T-helper 17 cell (primary cell): ENCODE measurements around the gene DENND4C. TPM values are rescaled to one million over a fixed set of nuclear protein-coding genes. Genes with fewer than 3 reads are reported as not detected.
A peak's percentile ranks its signal among the peaks of the same experiment; 100 is the strongest.

ENCODE experiments used
- ATAC-seq: fragments of 150-1000 bp; cut with Tn5 transposase; 2 replicates; pipeline ENCODE4 v1.10.0; 2021; ENCODE audit warnings: mild to moderate bottlenecking, moderate library complexity
- DNase-seq, 3 donors: peaks; one replicate each; pipeline versions ENCODE4 v3.0.0 to v3.0.0-alpha.2; 2020 to 2021
- H3K9me3 ChIP-seq: one replicate; pipeline ENCODE4 v1.7.0; 2013; ENCODE audit warnings: low read length, mild to moderate bottlenecking; ENCODE audit not compliant: control insufficient read depth, poor library complexity, severe bottlenecking
- H3K27ac Mint-ChIP-seq: one replicate; pipeline ENCODE4 v1.8.0; 2022; ENCODE audit warnings: mild to moderate bottlenecking, moderate library complexity, mixed read lengths
- H3K27me3 Mint-ChIP-seq: one replicate; pipeline ENCODE4 v1.8.0; 2022; ENCODE audit warnings: mixed read lengths
- H3K36me3 Mint-ChIP-seq: one replicate; pipeline ENCODE4 v1.8.0; 2022; ENCODE audit warnings: low read depth, mixed read lengths
- H3K4me1 Mint-ChIP-seq: one replicate; pipeline ENCODE4 v1.8.0; 2022; ENCODE audit warnings: mild to moderate bottlenecking, mixed read lengths
- H3K4me3 Mint-ChIP-seq: one replicate; pipeline ENCODE4 v1.8.0; 2022; ENCODE audit warnings: mild to moderate bottlenecking, moderate library complexity, mixed read lengths
- total RNA-seq, 4 donors: library from RNA in 2 of 4; stranded (reverse) in 2 of 4; gene quantifications; one replicate each; pipeline ENCODE4 v1.2.3 and lab custom pipeline; 2022 to 2026

Gene DENND4C
- total RNA-seq, 2 donors from 2014 or later: 49.4 to 54.4 TPM

DNA sequence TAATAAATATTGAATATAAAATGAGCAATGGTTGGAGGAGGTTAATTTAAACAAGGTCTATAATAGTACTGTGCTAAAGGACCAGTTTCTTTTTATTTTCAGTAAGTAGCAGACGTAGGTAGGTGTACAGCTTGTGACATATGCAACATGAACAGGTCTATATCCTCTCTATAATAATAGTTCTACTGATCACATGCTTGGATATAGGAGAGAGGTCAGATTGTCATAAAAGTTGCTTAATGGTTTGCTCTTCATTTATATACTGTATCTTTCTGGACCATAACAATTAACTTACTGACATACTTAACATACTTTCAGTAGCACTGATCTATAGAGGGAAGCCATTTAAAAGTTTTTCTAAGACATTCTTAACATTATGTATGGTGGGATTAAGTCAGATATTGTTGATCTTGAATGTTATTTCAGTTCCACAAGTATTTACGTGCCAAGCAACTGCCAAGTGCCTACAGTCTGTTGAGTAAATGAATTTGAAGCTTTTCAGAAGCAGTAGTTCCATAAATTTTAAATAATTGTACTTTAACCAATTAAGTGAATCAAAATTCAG, 68.0 kb downstream of the DENND4C start:
- no peak for ATAC-seq
- no peaks in the 10 kb centered on the region for H3K9me3 ChIP-seq
- DNase-seq: no peak
- H3K27ac Mint-ChIP-seq: no peak overlapping the region
- H3K27me3 Mint-ChIP-seq: no peaks in the 10 kb centered on the region
- peaks cover 10% of the 10 kb centered on the region for H3K36me3 Mint-ChIP-seq
- peaks cover 12% of the 10 kb centered on the region for H3K4me1 Mint-ChIP-seq
- H3K4me3 Mint-ChIP-seq: no peak overlapping the region

GRCh38 chr9:19303216-19303615, 72.7 kb downstream of the DENND4C start:
- DNase-seq (no peak), ATAC-seq (no peak)
- no peaks in the 10 kb centered on the region for H3K9me3 ChIP-seq
- Mint-ChIP-seq H3K27me3 (no peaks in the 10 kb centered on the region), H3K4me1 (peaks cover 6% of the 10 kb centered on the region), H3K36me3 (peaks cover 6% of the 10 kb centered on the region), H3K4me3 (no peak overlapping the region), H3K27ac (peak overlapping the region; percentile 39)

DNA sequence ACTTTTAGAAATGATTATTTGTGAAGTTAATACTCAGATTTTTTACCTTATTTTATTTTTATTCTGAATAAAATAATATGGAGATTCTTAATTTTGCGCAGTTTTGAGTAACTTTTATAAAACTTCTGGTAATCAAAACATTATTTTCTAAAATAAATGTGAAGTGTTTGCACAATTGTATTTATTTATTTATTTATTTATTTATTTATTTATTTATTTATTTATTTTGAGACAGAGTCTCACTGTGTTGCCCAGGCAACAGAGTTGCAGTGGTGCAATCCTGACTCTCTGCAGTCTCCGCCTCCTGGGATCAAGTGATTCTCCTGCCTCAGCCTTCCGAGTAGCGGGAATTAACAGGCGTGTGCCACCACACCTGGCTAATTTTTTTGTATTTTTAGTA, 76.1 kb downstream of the DENND4C start:
- no peak overlapping the region for H3K4me3 Mint-ChIP-seq
- peaks cover 9% of the 10 kb centered on the region for H3K36me3 Mint-ChIP-seq
- H3K27ac Mint-ChIP-seq: no peak overlapping the region
- no peaks in the 10 kb centered on the region for H3K9me3 ChIP-seq
- DNase-seq (no peak), ATAC-seq (no peak)
- H3K27me3 Mint-ChIP-seq: no peaks in the 10 kb centered on the region
- peaks cover 4% of the 10 kb centered on the region for H3K4me1 Mint-ChIP-seq

- Mint-ChIP-seq H3K36me3 (peaks cover 3% of the 10 kb centered on the region), H3K27me3 (no peaks in the 10 kb centered on the region), H3K4me1 (peaks cover 3% of the 10 kb centered on the region), H3K4me3 (no peak overlapping the region), H3K27ac (no peak overlapping the region)
- no peaks in the 10 kb centered on the region for H3K9me3 ChIP-seq
- ATAC-seq (no peak), DNase-seq (no peak)
These were observed 79.8 kb downstream of the DENND4C start for GRCh38 chr9:19310246-19310645.

GRCh38 chr9:19313573-19313972, 83.1 kb downstream of the DENND4C start:
- Mint-ChIP-seq H3K4me3 (no peak overlapping the region), H3K36me3 (peaks cover 2% of the 10 kb centered on the region), H3K27me3 (no peaks in the 10 kb centered on the region), H3K4me1 (peaks cover 3% of the 10 kb centered on the region), H3K27ac (peak overlapping the region; percentile 91)
- ATAC-seq: no peak
- DNase-seq: no peak
- no peaks in the 10 kb centered on the region for H3K9me3 ChIP-seq

- H3K9me3 ChIP-seq: no peaks in the 10 kb centered on the region
- H3K27me3 Mint-ChIP-seq: no peaks in the 10 kb centered on the region
- no peak overlapping the region for H3K4me3 Mint-ChIP-seq
- H3K4me1 Mint-ChIP-seq: peaks cover 21% of the 10 kb centered on the region
- no peak for DNase-seq
- H3K36me3 Mint-ChIP-seq: peaks cover 18% of the 10 kb centered on the region
- H3K27ac Mint-ChIP-seq: no peak overlapping the region
- ATAC-seq: no peak
These were observed 90.0 kb downstream of the DENND4C start for GRCh38 chr9:19320495-19320894.

- no peak overlapping the region for H3K27ac Mint-ChIP-seq
- H3K27me3 Mint-ChIP-seq: no peaks in the 10 kb centered on the region
- peaks cover 2% of the 10 kb centered on the region for H3K36me3 Mint-ChIP-seq
- DNase-seq (no peak), ATAC-seq (no peak)
- peaks cover 4% of the 10 kb centered on the region for H3K4me1 Mint-ChIP-seq
- no peak overlapping the region for H3K4me3 Mint-ChIP-seq
- no peaks in the 10 kb centered on the region for H3K9me3 ChIP-seq
These were observed 101.4 kb downstream of the DENND4C start for GRCh38 chr9:19331877-19332276.

DNA sequence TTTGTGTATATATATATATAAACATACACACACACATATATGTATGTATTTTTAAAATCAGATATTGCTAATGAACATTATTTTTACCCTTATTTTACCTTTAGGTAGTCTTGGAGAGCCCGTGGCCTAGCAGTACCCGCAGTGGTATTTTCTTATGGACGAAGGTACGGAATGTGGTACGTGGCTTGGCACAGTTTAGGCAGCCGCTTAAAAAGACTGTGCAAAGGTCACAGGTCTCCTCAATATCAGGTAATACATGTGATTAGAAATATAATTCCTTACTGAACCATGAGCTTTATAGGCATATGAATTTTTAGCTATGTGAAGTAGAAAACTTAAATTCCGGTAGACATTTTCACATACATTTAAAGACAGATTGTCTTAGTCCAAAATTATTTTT, 105.7 kb downstream of the DENND4C start:
- H3K27me3 Mint-ChIP-seq: no peaks in the 10 kb centered on the region
- no peak for DNase-seq
- H3K9me3 ChIP-seq: no peaks in the 10 kb centered on the region
- no peak overlapping the region for H3K27ac Mint-ChIP-seq
- H3K4me3 Mint-ChIP-seq: no peak overlapping the region
- peaks cover 7% of the 10 kb centered on the region for H3K4me1 Mint-ChIP-seq
- no peak for ATAC-seq
- H3K36me3 Mint-ChIP-seq: peaks cover 5% of the 10 kb centered on the region

- Mint-ChIP-seq H3K4me3 (no peak overlapping the region), H3K27ac (no peak overlapping the region), H3K36me3 (peaks cover 4% of the 10 kb centered on the region), H3K27me3 (no peaks in the 10 kb centered on the region), H3K4me1 (no peaks in the 10 kb centered on the region)
- ATAC-seq (no peak), DNase-seq (no peak)
- no peaks in the 10 kb centered on the region for H3K9me3 ChIP-seq
These were observed 112.5 kb downstream of the DENND4C start for GRCh38 chr9:19342947-19343346.

GRCh38 chr9:19358701-19359100, 128.2 kb downstream of the DENND4C start:
- H3K27ac Mint-ChIP-seq: no peak overlapping the region
- H3K4me3 Mint-ChIP-seq: no peak overlapping the region
- peaks cover 2% of the 10 kb centered on the region for H3K4me1 Mint-ChIP-seq
- no peak for DNase-seq
- H3K27me3 Mint-ChIP-seq: no peaks in the 10 kb centered on the region
- H3K36me3 Mint-ChIP-seq: peaks cover 2% of the 10 kb centered on the region
- ATAC-seq: no peak
- no peaks in the 10 kb centered on the region for H3K9me3 ChIP-seq

DNA sequence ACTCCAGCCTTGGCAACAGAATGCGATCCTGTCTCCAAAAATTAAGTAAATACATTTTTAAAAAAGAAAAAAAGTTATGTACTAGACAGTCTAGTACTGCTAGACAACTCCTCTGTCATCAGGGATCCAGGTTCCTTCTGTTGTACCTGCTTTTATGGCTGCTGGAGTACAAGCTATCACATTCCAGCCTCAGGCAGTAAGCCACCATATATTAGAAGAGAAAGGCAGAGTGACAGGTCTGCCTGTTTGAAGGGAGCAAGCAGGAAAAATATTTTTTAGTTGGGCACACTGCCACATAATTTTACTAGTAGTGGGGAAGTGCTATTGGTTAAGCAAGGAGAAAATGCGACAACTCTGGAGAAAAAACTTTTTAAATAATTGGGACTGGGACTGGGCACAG, 138.6 kb downstream of the DENND4C start:
- no peak for DNase-seq
- Mint-ChIP-seq H3K27me3 (no peaks in the 10 kb centered on the region), H3K4me3 (no peak overlapping the region), H3K27ac (no peak overlapping the region), H3K36me3 (peaks cover 5% of the 10 kb centered on the region), H3K4me1 (no peaks in the 10 kb centered on the region)
- ATAC-seq: no peak
- no peaks in the 10 kb centered on the region for H3K9me3 ChIP-seq

DNA sequence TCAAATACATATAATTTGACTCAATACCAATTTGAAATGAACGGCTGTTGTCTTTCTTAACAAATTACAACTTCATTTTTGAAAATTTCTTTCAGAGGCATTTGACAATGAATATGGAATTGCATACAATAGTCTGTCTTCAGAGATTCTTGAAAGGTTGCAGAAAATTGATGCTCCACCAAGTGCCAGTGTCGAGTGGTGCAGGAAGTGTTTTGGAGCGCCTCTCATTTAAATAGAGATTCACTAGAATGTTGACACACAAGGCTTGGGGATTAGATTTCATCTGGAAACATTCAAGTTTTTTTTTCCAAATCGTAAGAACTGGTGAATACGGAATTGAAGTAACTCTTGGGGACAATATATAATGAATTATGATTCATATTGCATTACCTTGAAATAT, 141.4 kb downstream of the DENND4C start:
- Mint-ChIP-seq H3K4me1 (peaks cover 6% of the 10 kb centered on the region), H3K27me3 (no peaks in the 10 kb centered on the region), H3K27ac (peak overlapping the region; percentile 27)

GRCh38 chr9:19372567-19372966, 142.1 kb downstream of the DENND4C start:
- peaks cover 12% of the 10 kb centered on the region for H3K4me1 Mint-ChIP-seq
- H3K36me3 Mint-ChIP-seq: peaks cover 10% of the 10 kb centered on the region
- H3K4me3 Mint-ChIP-seq: no peak overlapping the region
- no peaks in the 10 kb centered on the region for H3K27me3 Mint-ChIP-seq
- peak overlapping the region; percentile 27 for H3K27ac Mint-ChIP-seq
- DNase-seq (no peak), ATAC-seq (no peak)
- H3K9me3 ChIP-seq: no peaks in the 10 kb centered on the region

More for the DNA sequence above, 141.4 kb downstream of the DENND4C start:
- Mint-ChIP-seq H3K36me3 (peaks cover 10% of the 10 kb centered on the region), H3K4me3 (no peak overlapping the region)
- H3K9me3 ChIP-seq: no peaks in the 10 kb centered on the region
- DNase-seq (no peak), ATAC-seq (no peak)

DNA sequence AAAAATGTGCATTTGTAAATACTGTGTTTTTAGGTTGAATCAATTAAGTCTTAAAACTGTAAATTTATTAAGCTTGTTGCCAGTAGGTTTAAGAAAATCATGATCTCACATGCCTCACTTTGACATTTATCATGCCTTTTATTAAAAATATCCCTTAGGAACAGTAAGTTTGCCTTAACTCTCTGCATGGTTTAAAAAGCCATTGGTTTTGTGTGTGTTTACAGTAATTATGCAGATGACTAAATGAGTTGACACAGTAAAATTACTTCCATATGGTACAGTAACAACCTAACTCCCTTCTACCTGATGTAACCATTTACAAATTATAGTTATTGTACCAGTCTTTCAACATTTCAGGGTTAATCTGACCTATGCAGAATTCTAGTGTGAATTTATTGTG, 143.0 kb downstream of the DENND4C start:
- Mint-ChIP-seq H3K27ac (no peak overlapping the region), H3K4me1 (peaks cover 18% of the 10 kb centered on the region), H3K36me3 (peaks cover 9% of the 10 kb centered on the region), H3K4me3 (no peak overlapping the region), H3K27me3 (no peaks in the 10 kb centered on the region)
- no peak for ATAC-seq
- no peak for DNase-seq
- H3K9me3 ChIP-seq: no peaks in the 10 kb centered on the region
